GM12878 (cell line): Measurements from ENCODE around the gene KCNAB3. TPM values are rescaled to one million over a fixed set of nuclear protein-coding genes. Genes with fewer than 3 reads are reported as not detected.

Experiments
- ATAC-seq: fragments of 200-7000 bp; cut with Tn5 transposase; 3 replicates; pipeline ENCODE4 v1.9.1; 2020; ENCODE audit warnings: mild to moderate bottlenecking, moderate library complexity
- BruUV-seq: library from RNA; stranded (reverse); fragments of 400-500 nt; replicated peaks from 2 replicates; lab custom pipeline; 2021; lab: Mats Ljungman, UMichigan
- CTCF ChIA-PET: fragments of 300-600 bp; sonication (Branson Sonifier 250); formaldehyde crosslinking; extraction: SDS; loops from one replicate; lab custom pipeline; 2021; ENCODE audit warnings: inconsistent platforms; lab: Yijun Ruan, JAX
- POLR2A ChIA-PET: fragments of 350-600 bp; formaldehyde crosslinking; extraction: SDS; loops from one replicate; lab custom pipeline; 2021; ENCODE audit warnings: inconsistent platforms; lab: Charles Lee
- RAD21 ChIA-PET: fragments of 300-600 bp; sonication (Branson Sonifier 250); formaldehyde crosslinking; loops from one replicate; lab custom pipeline; 2023; ENCODE audit warnings: antibody characterized with exemption; ENCODE audit not compliant: unreplicated experiment; lab: Charles Lee
- SMC1A ChIA-PET: fragments of 300-600 bp; sonication (Branson Sonifier 250); formaldehyde crosslinking; loops from one replicate; lab custom pipeline; 2023; ENCODE audit not compliant: unreplicated experiment, uncharacterized antibody; lab: Charles Lee
- DNase-seq: peaks from one replicate; pipeline ENCODE4 v3.0.0-alpha.2; 2011; ENCODE audit warnings: low read depth, low spot score
- FAIRE-seq: peaks from 3 replicates; lab custom pipeline; 2011; peaks lifted over from hg19 to GRCh38; lab: Jason Lieb, UNC
- H2AFZ ChIP-seq: 2 replicates; pipeline ENCODE4 v1.6.0; 2011; ENCODE audit warnings: low read depth, low read length, control low read depth; ENCODE audit not compliant: control insufficient read depth
- H3K27ac ChIP-seq: 2 replicates; pipeline ENCODE4 v1.5.1; 2011; ENCODE audit warnings: control low read depth; ENCODE audit not compliant: control insufficient read depth, insufficient read depth
- H3K27me3 ChIP-seq, 2 experiments: replicated peaks in 1 of 2; 2 replicates each; pipeline versions ENCODE4 v1.6.0 to v1.6.1; 2011; ENCODE audit warnings: low read length in 1 of 2; ENCODE audit not compliant: control insufficient read depth in 2 of 2, insufficient read depth in 2 of 2
- H3K36me3 ChIP-seq, 2 experiments: 2 replicates each; pipeline ENCODE4 v1.5.1; 2011; ENCODE audit warnings: low read length in 1 of 2; ENCODE audit not compliant: control insufficient read depth in 2 of 2, insufficient read depth in 2 of 2
- H3K4me1 ChIP-seq: 2 replicates; pipeline ENCODE4 v1.6.1; 2011; ENCODE audit warnings: mild to moderate bottlenecking, low read length, moderate library complexity, mixed read lengths; ENCODE audit not compliant: control insufficient read depth, insufficient read depth
- H3K4me2 ChIP-seq: 2 replicates; pipeline ENCODE4 v1.6.0; 2011; ENCODE audit warnings: control low read depth; ENCODE audit not compliant: control insufficient read depth, insufficient read depth
- H3K4me3 ChIP-seq: fragments of 200-600 bp; sonication (generic); 2 replicates; pipeline ENCODE4 v1.5.1; 2016
- H3K79me2 ChIP-seq: 2 replicates; pipeline ENCODE4 v1.6.0; 2011; ENCODE audit warnings: low read length; ENCODE audit not compliant: control insufficient read depth, insufficient read depth
- H3K9ac ChIP-seq: 2 replicates; pipeline ENCODE4 v1.8.0; 2011; ENCODE audit warnings: low read length, control low read depth, mixed read lengths; ENCODE audit not compliant: control insufficient read depth, insufficient read depth
- H3K9me3 ChIP-seq: replicated peaks from 3 replicates; pipeline ENCODE4 v1.5.1; 2011; ENCODE audit warnings: mild to moderate bottlenecking, low read length; ENCODE audit not compliant: control insufficient read depth, insufficient read depth
- H4K20me1 ChIP-seq: 2 replicates; pipeline ENCODE4 v1.6.0; 2011; ENCODE audit not compliant: control insufficient read depth, insufficient read depth
- CBX3 ChIP-seq: fragments of 200-600 bp; sonication (generic); IDR thresholded peaks from 2 replicates; pipeline ENCODE4 v1.6.1; 2016; ENCODE audit warnings: low read depth, borderline replicate concordance
- CHD1 ChIP-seq: IDR thresholded peaks from 2 replicates; pipeline ENCODE4 v1.6.1; 2012; ENCODE audit warnings: low read depth, low read length, improper control_type of control experiment
- CTCF ChIP-seq, 3 experiments: IDR thresholded peaks in 2 of 3; conservative IDR thresholded peaks in 1 of 3; 2 replicates each; pipeline ENCODE4 v1.5.1; 2011; ENCODE audit warnings: low read depth in 3 of 3, low read length in 3 of 3, mild to moderate bottlenecking in 3 of 3, control low read depth in 2 of 3, moderate library complexity in 2 of 3, inconsistent platforms in 1 of 3, mixed read lengths in 1 of 3; ENCODE audit not compliant: control insufficient read depth in 2 of 3, insufficient read depth in 1 of 3; ENCODE audit errors: extremely low read depth in 1 of 3
- HDGF ChIP-seq: fragments of 450-650 bp; IDR thresholded peaks from 2 replicates; pipeline ENCODE4 v1.6.1; 2016; ENCODE audit warnings: antibody characterized with exemption
- IRF5 ChIP-seq: fragments of 450-650 bp; IDR thresholded peaks from 2 replicates; pipeline ENCODE4 v1.6.1; 2017; ENCODE audit warnings: borderline replicate concordance
- KDM1A ChIP-seq: fragments of 200-600 bp; sonication (generic); IDR thresholded peaks from 2 replicates; pipeline ENCODE4 v1.6.1; 2016; ENCODE audit warnings: borderline replicate concordance
- MTA3 ChIP-seq: IDR thresholded peaks from 2 replicates; pipeline ENCODE4 v1.6.1; 2012; ENCODE audit warnings: low read length, inconsistent platforms, borderline replicate concordance
- NFYA ChIP-seq: IDR thresholded peaks from 2 replicates; pipeline ENCODE4 v1.6.1; 2011; ENCODE audit warnings: low read depth, mild to moderate bottlenecking, low read length, improper control_type of control experiment, borderline replicate concordance
- NKRF ChIP-seq: fragments of 450-650 bp; conservative IDR thresholded peaks from 2 replicates; pipeline ENCODE4 v1.6.1; 2017; ENCODE audit warnings: mild to moderate bottlenecking, moderate library complexity
- SIX5 ChIP-seq: IDR thresholded peaks from 2 replicates; pipeline ENCODE4 v1.6.1; 2011; ENCODE audit warnings: mild to moderate bottlenecking, low read depth, low read length, moderate library complexity; ENCODE audit not compliant: severe bottlenecking
- SREBF2 ChIP-seq: IDR thresholded peaks from 2 replicates; pipeline ENCODE4 v1.6.1; 2012; ENCODE audit warnings: mild to moderate bottlenecking, low read length
- SUPT20H ChIP-seq: IDR thresholded peaks from 2 replicates; pipeline ENCODE4 v1.6.1; 2011; ENCODE audit warnings: low read depth, mild to moderate bottlenecking, low read length, moderate library complexity, borderline replicate concordance; ENCODE audit not compliant: control insufficient read depth
- TCF12 ChIP-seq: IDR thresholded peaks from 2 replicates; pipeline ENCODE4 v1.6.1; 2011; ENCODE audit warnings: low read depth, mild to moderate bottlenecking, low read length
- USF1 ChIP-seq: IDR thresholded peaks from 2 replicates; pipeline ENCODE4 v1.6.1; 2011; ENCODE audit warnings: borderline replicate concordance, low read depth, mild to moderate bottlenecking, moderate library complexity, mixed read lengths, low read length; ENCODE audit not compliant: insufficient read depth; ENCODE audit errors: extremely low read length
- WRNIP1 ChIP-seq: IDR thresholded peaks from 2 replicates; pipeline ENCODE4 v1.6.1; 2011; ENCODE audit warnings: low read depth, low read length, improper control_type of control experiment, borderline replicate concordance
- ZNF384 ChIP-seq: IDR thresholded peaks from 2 replicates; pipeline ENCODE4 v1.6.1; 2012; ENCODE audit warnings: low read depth, mild to moderate bottlenecking, low read length, improper control_type of control experiment, borderline replicate concordance
- ZNF622 ChIP-seq: fragments of 450-650 bp; IDR thresholded peaks from 2 replicates; pipeline ENCODE4 v1.6.1; 2017; ENCODE audit warnings: mild to moderate bottlenecking, inconsistent platforms
- WGBS: methylation state at CpG from one replicate; pipeline ENCODE4 v1.1.6; 2016; ENCODE audit warnings: low lambda C conversion rate; ENCODE audit not compliant: insufficient replicate concordance, insufficient coverage; ENCODE audit errors: missing lambda C conversion rate; 5-methylcytosine and 5-hydroxymethylcytosine counted together
- in situ Hi-C: fragments of 300-500 bp; cut with MboI; formaldehyde crosslinking; loops from 9 replicates; pipeline ENCODE4 v1.14.3; 2018; ENCODE audit warnings: mixed read lengths
- intact Hi-C: fragments of 100-400 bp; cut with micrococcal nuclease; formaldehyde crosslinking; loops from one replicate; pipeline ENCODE4 v1.14.2; 2022; ENCODE audit not compliant: unreplicated experiment
- polyA plus RNA-seq, 11 experiments: library from polyadenylated mRNA; depleted of rRNA in 4 of 11; unstranded in 6 of 11; stranded (reverse) in 5 of 11; fragments of >200 nt; fragmentation: Nextera tagmentation in 4 of 11; fragmentation: Illumina TruSeq in 1 of 11; extraction: Ambion mirVana in 4 of 11; extraction: Trizol in 1 of 11; gene quantifications; 1 replicate in 1 of 11; 2 replicates in 10 of 11; pipeline versions ENCODE4 v1.2.1 to v1.2.3, GENCODE V29; 2011 to 2016; ENCODE audit warnings: inconsistent platforms in 2 of 11, missing spikeins in 2 of 11, low read depth in 1 of 11
- total RNA-seq, 4 experiments: library from RNA; depleted of rRNA in 3 of 4; stranded (reverse); fragments of >200 nt in 3 of 4; fragmentation: Illumina TruSeq in 1 of 4; extraction: Trizol in 1 of 4; gene quantifications; 2 replicates each; pipeline versions ENCODE4 v1.2.1 to v1.2.3, GENCODE V29; 2013 to 2021

KCNAB3 gene
- total and polyA plus RNA-seq, 10 of the 15 experiments (the other 5 are each of a cell fraction or from before 2014, with no cell fraction given), result 0.22 to 7.9 (median 1.8) TPM

- ChIA-PET CTCF (interaction anchor here (0.6 to 1.1 kb wide), 3 partner anchors 23 to 49 kb away, joined by 3 to 4 read pairs (median 3); partner anchors contain the start of gene CNTROB), SMC1A (no interaction called here), RAD21 (no interaction called here), POLR2A (no interaction called here)
- Histone ChIP-seq H3K27ac (no peak overlapping the region), H3K4me3 (no peak overlapping the region), H3K9me3 (no peaks in the 10 kb centered on the region), H2AFZ (no peak overlapping the region), H3K4me2 (no peak overlapping the region), H3K4me1 (peaks cover 12% of the 10 kb centered on the region), H3K9ac (no peak overlapping the region), H4K20me1 (no peaks in the 10 kb centered on the region), H3K79me2 (no peaks in the 10 kb centered on the region), H3K27me3 (no peaks in the 10 kb centered on the region), H3K36me3 (no peaks in the 10 kb centered on the region)
- FAIRE-seq (no peak), DNase-seq (no peak), ATAC-seq (no peak)
- 80% methylated on average over 13 of the region's 13 CpGs for WGBS
- intact Hi-C loops, result no loop called here
- BruUV-seq, result no TSS peak
- in situ Hi-C loops, result no loop called here
- no peak for TF ChIP-seq IRF5
- TF ChIP-seq SIX5, result no peak
- TF ChIP-seq WRNIP1, result no peak
- no peak for TF ChIP-seq NFYA
- TF ChIP-seq TCF12, result no peak
- no peak for TF ChIP-seq CBX3
- no peak for TF ChIP-seq CHD1
- TF ChIP-seq SREBF2, result no peak
- no peak for TF ChIP-seq NKRF
- TF ChIP-seq ZNF622, result no peak
- TF ChIP-seq CTCF (IDR thresholded peaks at IDR 0.05 in 2 of 3, conservative IDR thresholded peaks at IDR 0.05 in 1 of 3; ENCODE audit: control insufficient read depth in 2 of 3, extremely low read depth in 1 of 3, insufficient read depth in 1 of 3, low read depth in 3 of 3, low read length in 3 of 3), result no peak
- no peak for TF ChIP-seq USF1
- no peak for TF ChIP-seq ZNF384
- no peak for TF ChIP-seq MTA3
- no peak for TF ChIP-seq HDGF
- no peak for TF ChIP-seq KDM1A
- no peak for TF ChIP-seq SUPT20H
These were observed 26.0 kb upstream of the KCNAB3 start for GRCh38 chr17:7955414-7956227.
